Activated B cell treated with CpG ODN at 0.5 μM for 24 hours (primary cell): ENCODE results near the gene JARID2. TPM values are rescaled to one million over a fixed set of nuclear protein-coding genes. Genes with fewer than 3 reads are reported as not detected.

Experiments used
- ATAC-seq: fragments of 200-7000 bp; cut with Tn5 transposase; one replicate; pipeline ENCODE4 v1.10.0; 2021; ENCODE audit warnings: low read depth, mild to moderate bottlenecking, moderate library complexity
- CTCF ChIA-PET: fragments of 350-600 bp; sonication (Branson Sonifier 250); formaldehyde crosslinking; loops from one replicate; lab custom pipeline; 2021; ENCODE audit warnings: antibody characterized with exemption; lab: Charles Lee
- POLR2A ChIA-PET: fragments of 350-600 bp; sonication (Branson Sonifier 250); formaldehyde crosslinking; loops from one replicate; lab custom pipeline; 2021; ENCODE audit warnings: antibody characterized with exemption; lab: Charles Lee
- DNase-seq: peaks from one replicate; pipeline ENCODE4 v3.0.0; 2022
- H3K27ac Mint-ChIP-seq: one replicate; pipeline ENCODE4 v1.8.0; 2020; ENCODE audit warnings: mixed read lengths
- H3K27me3 Mint-ChIP-seq: one replicate; pipeline ENCODE4 v1.8.0; 2021; ENCODE audit warnings: mixed read lengths
- H3K36me3 Mint-ChIP-seq: one replicate; pipeline ENCODE4 v1.8.0; 2021; ENCODE audit warnings: low read depth, mixed read lengths
- H3K4me1 Mint-ChIP-seq: one replicate; pipeline ENCODE4 v1.8.0; 2021; ENCODE audit warnings: mixed read lengths
- H3K4me3 Mint-ChIP-seq: one replicate; pipeline ENCODE4 v1.8.0; 2020; ENCODE audit warnings: mild to moderate bottlenecking, mixed read lengths
- H3K9me3 Mint-ChIP-seq: one replicate; pipeline ENCODE4 v1.8.0; 2020; ENCODE audit warnings: mixed read lengths
- CTCF ChIP-seq: fragments of 200-600 bp; IDR thresholded peaks from one replicate; pipeline ENCODE4 v1.8.0; 2022; ENCODE audit warnings: antibody characterized with exemption, mild to moderate bottlenecking
- intact Hi-C: fragments of 100-400 bp; cut with micrococcal nuclease; formaldehyde crosslinking; loops from one replicate; pipeline ENCODE4 v1.15.1; 2024
- total RNA-seq: library from RNA; stranded (reverse); gene quantifications from 2 replicates; pipeline ENCODE4 v1.2.3, GENCODE V29; 2022

JARID2 gene
- total RNA-seq, 1 donor from 2014 or later: 28.5 TPM

GRCh38 chr6:15399641-15400470, 154.0 kb downstream of the JARID2 start:
- POLR2A ChIA-PET: no interaction called here
- intact Hi-C loops: loop anchor here (5.0 kb wide), 1 partner anchor 37 kb away; no protein-coding TSS in a partner anchor

DNA sequence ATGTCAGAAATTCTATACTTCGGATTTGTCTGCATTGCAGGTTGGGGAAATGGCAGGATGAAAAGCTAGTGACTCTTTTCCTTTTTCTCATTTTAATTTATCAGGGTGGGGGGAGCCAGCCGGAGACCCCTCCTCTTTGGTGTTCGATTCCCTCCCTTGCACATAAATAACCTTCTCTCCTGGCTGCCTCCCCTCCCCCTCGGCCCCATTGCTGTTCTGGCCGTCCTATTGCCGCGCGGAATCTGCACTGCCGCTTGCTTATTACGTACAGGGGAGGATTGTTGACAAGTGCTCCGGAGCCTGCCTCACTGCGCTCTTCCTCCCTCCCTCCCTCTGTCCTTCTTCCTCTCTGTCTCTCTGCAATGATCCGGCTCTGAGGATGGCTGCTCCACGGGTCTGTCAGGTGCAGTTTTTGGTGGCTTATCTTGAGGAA, 154.7 kb downstream of the JARID2 start:
- Mint-ChIP-seq H3K4me1 (peaks cover 83% of the 10 kb centered on the region), H3K36me3 (no peaks in the 10 kb centered on the region), H3K4me3 (peak overlapping the region; percentile 73), H3K27ac (peak overlapping the region; percentile 47), H3K27me3 (no peaks in the 10 kb centered on the region), H3K9me3 (no peaks in the 10 kb centered on the region)
- ChIA-PET CTCF (interaction anchor here (1.3 to 1.4 kb wide), 2 partner anchors 10 to 68 kb away, joined by 3 to 7 read pairs; no protein-coding TSS in a partner anchor), POLR2A (interaction anchor here (1.1 kb wide), 1 partner anchor 20 kb away, joined by 5 read pairs; no protein-coding TSS in a partner anchor)
- no peak for TF ChIP-seq CTCF
- DNase-seq (no peak), ATAC-seq (peak; percentile 53)
- intact Hi-C loops: loop anchor here (5.0 kb wide), 1 partner anchor 37 kb away; no protein-coding TSS in a partner anchor

More at GRCh38 chr6:15399641-15400470, 154.0 kb downstream of the JARID2 start:
- H3K9me3 Mint-ChIP-seq: no peaks in the 10 kb centered on the region
- DNase-seq: no peak
- CTCF ChIA-PET: no interaction called here
- ATAC-seq: no peak
- H3K27ac Mint-ChIP-seq: peak overlapping the region; percentile 50
- peak overlapping the region; percentile 16 for H3K4me3 Mint-ChIP-seq
- H3K27me3 Mint-ChIP-seq: no peaks in the 10 kb centered on the region
- H3K36me3 Mint-ChIP-seq: no peaks in the 10 kb centered on the region
- peaks cover 77% of the 10 kb centered on the region for H3K4me1 Mint-ChIP-seq
- TF ChIP-seq CTCF: no peak

DNA sequence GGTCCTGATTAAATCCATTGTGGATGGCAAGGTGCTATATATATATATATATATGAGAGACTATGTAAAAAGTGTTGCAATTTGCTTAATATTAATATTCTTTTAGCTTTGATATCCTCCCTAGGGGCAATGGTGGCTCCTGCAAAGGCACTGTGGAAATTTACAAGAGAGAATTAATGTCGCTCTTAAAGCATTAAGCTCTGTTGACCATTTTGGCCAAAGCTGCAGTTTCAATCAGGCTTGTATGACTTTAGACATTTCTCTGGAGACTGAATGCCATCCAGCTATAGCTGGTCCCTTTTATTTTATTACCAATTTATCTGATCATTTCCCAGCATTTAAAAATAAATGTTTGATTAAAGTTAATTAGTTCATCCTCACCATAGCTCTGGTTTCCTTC, 155.3 kb downstream of the JARID2 start:
- no peak overlapping the region for H3K27ac Mint-ChIP-seq

GRCh38 chr6:15401769-15402250, 155.9 kb downstream of the JARID2 start:
- no peak overlapping the region for H3K27ac Mint-ChIP-seq
- TF ChIP-seq CTCF: no peak
- H3K36me3 Mint-ChIP-seq: no peaks in the 10 kb centered on the region
- intact Hi-C loops: loop anchor here (5.0 kb wide), 1 partner anchor 35 kb away; no protein-coding TSS in a partner anchor
- POLR2A ChIA-PET: no interaction called here
- CTCF ChIA-PET: interaction anchor here (1.3 to 1.4 kb wide), 2 partner anchors 11 to 66 kb away, joined by 3 to 7 read pairs; no protein-coding TSS in a partner anchor
- H3K4me3 Mint-ChIP-seq: no peak overlapping the region
- no peaks in the 10 kb centered on the region for H3K27me3 Mint-ChIP-seq
- peaks cover 89% of the 10 kb centered on the region for H3K4me1 Mint-ChIP-seq
- ATAC-seq: no peak
- DNase-seq: no peak
- H3K9me3 Mint-ChIP-seq: no peaks in the 10 kb centered on the region

More for the DNA sequence above, 155.3 kb downstream of the JARID2 start:
- TF ChIP-seq CTCF: no peak
- Mint-ChIP-seq H3K36me3 (no peaks in the 10 kb centered on the region), H3K4me3 (peak overlapping the region; percentile 73), H3K4me1 (peaks cover 86% of the 10 kb centered on the region), H3K9me3 (no peaks in the 10 kb centered on the region), H3K27me3 (no peaks in the 10 kb centered on the region)
- ATAC-seq (no peak), DNase-seq (no peak)
- ChIA-PET CTCF (interaction anchor here (1.3 to 1.4 kb wide), 2 partner anchors 11 to 67 kb away, joined by 3 to 7 read pairs; no protein-coding TSS in a partner anchor), POLR2A (interaction anchor here (0.6 to 1.1 kb wide), 2 partner anchors 20 to 1493 kb away, joined by 3 to 5 read pairs; no protein-coding TSS in a partner anchor)
- intact Hi-C loops: loop anchor here (5.0 kb wide), 1 partner anchor 36 kb away; no protein-coding TSS in a partner anchor
